GM19025 (cell line): ENCODE results near the gene DZIP1.

Experiments
- ATAC-seq: cut with Tn5 transposase; IDR thresholded peaks from one replicate; pipeline ENCODE4 v1.9.1; 2021; ENCODE audit warnings: mild to moderate bottlenecking, low read depth, moderate library complexity; ENCODE audit not compliant: unreplicated experiment

DZIP1 gene

DNA sequence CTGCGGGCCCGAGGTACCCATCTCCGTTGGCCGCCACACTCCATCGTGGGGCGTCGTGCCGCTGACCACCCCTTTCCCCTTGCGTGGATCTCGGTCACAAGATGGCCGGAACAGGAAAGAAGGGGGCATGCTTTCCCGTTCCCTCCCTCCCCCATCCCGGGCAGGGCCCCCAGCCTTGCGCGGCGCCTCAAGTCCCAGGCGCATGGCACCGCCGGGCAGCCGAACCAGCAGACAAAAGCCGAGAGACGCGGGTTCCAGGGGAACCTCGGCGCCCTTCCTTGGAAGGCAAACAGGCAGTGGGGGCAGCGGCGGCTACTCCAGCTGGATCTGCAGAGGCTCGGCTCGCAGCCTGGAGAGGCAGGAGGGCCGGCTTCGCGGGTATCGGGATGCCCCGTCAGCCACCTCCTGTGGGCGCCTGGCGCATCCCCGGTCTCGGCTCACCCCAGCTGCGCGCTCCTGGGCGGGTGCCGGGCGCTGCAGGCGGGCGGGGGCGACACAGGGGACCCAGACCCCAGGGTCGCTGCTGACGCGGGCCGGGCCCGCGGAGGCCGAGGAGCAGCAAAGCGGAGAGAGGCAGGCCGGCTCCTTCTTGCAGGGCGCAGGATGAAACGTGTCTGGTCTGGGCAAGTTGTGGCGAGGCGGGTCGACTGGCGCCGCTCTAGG, 439 bp downstream of the DZIP1 start:
- peak; percentile 27 for ATAC-seq

DNA sequence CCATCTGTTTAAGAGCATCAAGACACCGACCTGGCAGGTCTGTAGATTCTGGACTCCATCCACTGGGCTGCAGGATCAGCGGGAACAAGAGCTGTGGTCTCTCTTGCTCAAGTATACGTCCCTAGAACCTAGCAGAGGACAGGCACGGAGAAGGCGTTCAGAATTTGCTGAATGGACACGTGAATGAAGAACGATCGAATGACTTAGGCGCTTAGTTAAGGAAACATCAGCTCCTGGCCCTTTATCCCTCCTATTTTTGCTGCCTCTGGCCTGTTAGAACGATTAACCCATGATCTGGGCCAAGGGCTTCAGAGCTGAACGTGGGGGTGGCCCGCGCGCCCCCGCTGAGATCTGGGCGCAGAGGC, 953 bp downstream of the DZIP1 start:
- ATAC-seq = no peak

DNA sequence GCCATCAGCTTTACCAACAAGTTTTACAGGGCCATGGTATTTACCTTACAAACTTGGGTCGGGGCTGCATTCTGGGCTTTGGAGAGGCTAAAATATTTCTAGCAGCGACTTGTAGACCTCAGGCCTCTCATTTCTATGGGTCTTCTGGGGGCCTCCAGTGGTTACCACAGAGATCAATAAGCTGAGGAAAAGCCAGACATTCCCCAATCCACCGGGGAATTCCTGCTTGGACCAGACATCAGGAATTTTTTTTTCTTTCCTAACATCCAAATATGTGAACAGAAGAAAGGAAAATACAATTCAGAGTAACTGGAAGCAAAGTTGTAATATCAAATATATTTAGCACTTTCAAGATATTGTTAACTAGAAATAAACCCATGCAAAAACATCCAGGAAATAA, 1.5 kb downstream of the DZIP1 start:
- ATAC-seq = no peak

DNA sequence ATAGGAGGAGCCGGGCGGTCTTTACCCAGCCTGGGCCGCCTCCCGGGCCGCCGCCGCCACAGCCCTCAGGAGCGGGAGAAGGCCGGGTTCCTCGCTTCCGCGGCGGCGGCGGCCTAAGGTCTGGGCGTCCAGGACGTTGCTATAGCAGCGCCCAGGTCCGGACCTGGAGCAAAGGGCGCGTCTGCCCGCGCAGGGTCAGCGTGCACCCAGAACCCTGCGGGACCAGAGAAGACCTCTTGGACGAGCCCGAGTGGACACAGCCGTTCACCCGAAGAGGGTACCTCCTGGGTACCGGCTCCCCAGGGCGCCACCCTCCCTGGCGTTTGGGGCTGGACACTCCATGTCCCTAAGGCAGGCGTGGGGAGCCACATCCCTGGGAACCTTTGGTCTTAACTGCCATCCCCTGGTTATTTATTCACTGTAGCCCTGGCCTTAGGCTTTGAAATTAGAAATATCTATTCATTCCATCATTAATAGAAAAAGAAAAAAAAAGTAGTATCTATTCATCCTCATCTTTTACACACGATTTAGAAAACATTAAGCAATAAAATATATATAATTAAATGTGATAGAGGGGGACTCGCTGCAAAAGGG, 2.4 kb downstream of the DZIP1 start:
- no peak for ATAC-seq

DNA sequence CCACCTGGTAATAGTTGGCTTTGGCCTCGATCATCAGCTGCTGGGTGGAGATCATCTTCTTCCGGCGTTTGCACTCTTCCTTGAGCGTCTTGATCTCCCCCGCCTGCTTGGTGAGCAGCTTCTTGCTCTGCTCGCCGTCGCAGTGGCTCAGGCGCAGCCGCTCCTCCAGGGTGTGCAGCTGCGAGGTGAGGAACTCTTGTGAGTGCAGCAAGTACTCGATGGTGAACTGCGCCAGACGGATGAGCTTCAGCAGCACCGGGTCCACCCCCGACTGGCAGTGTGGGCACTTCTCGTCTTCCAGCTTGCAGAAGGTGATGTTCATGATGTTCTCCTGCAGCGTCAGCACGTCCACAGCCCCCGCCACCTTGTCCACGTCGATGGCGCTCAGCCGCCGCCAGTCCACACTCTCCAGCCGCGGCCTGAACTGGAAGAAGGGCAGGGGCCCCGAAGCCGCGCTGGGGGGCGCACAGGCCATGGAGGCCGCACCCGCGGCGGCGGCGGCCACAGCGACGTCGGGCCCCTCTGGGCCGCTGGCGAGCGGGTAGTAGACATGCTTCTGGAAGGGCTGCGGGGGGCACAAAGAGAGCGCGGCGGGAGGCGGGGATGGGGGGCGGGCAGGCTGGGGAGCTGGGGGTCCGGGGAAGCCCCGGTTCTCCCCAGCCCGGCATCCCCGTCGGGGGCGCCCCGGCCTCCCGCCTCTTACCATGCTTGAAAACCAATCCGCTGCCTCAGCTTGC, 3.0 kb downstream of the DZIP1 start:
- no peak for ATAC-seq

DNA sequence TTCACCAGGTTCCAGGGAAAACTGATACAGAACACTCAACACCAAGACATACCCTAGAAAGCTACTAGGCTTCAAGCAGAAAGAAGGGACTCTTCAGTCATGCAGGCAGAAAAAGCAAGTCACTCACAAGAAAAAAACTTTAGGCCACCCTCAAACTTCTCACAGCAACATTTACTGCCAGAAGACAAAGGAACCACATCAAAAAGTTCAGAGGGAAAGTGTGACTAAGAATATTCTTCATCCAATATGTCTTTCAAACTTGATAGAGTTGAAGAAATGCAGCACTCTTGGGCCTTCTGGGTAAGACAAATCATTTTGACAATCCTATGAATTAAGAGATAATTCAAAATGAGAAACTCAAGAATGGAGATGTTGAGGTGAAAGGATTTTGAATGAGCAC, 7.7 kb downstream of the DZIP1 start:
- ATAC-seq = no peak

DNA sequence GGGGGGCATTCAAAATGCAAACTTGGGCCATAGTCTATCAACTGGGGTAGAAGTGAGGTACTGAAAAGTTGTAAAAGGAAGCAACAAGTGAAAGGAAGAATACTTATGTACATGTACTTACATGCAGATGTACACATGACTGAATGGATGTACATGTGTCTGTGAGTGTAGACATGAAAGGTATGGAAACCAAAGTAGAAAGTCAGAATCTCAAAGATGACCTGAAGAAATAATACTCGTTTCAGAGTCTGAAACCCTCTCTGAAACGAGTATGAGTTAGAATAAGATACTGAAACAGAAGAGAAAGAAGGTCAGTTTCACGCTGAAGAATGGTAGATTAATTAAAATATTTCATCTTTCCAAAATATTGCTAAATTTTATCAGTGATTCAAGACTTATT, 13.9 kb downstream of the DZIP1 start:
- no peak for ATAC-seq

DNA sequence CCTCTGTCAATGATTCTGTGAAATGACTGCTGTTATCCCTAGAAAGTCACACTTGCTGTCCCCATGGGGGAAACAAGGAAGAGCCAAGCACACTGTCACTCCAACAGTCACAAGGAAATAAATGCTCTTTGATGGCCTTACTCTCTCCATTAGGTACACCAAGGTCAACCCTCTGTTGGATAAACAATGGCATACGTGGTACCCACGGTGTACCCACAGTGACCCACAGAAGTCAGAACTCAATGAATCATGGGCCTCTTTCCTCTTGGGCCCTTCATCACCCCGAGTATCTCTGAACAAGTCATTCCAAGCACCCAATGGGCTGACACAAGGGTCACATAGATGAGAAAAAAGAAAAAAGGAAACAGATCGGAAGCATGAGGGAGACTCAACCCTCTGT, 15.4 kb downstream of the DZIP1 start:
- no peak for ATAC-seq

DNA sequence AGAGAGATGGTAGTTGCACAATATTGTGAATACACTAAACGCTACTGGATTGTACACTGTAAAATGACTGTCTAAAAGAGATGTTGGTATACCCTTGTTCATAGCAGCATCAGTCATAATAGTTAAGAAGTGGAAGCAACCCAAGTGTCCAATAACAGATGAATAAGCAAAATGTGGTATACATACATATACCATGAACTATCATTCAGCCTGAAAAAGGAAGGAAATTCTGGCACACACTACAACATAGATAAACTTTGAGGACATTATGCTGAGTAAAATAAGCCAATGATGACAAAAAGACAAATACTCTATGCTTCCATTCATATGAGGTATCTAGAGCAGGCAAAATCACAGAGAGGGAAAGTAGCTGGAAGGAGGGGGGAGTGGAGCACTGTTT, 16.0 kb downstream of the DZIP1 start:
- ATAC-seq = no peak

DNA sequence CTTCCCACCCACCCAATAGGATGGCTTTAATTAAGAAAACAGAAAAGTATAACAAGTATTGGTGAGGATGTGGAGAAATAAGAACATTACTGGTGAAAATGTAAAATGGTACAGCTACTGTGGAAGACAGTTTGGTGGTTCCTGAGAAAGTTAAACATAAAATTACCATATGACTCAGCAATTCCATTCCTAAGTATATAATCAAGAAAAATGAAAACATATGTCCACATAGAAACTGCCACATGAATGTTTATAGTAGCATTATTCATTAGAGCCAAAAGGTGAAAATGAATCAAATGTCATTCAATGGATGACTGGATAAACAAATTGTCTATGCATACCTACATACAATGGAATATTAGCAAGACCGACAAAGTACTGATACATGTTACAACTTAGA, 16.9 kb downstream of the DZIP1 start:
- no peak for ATAC-seq

DNA sequence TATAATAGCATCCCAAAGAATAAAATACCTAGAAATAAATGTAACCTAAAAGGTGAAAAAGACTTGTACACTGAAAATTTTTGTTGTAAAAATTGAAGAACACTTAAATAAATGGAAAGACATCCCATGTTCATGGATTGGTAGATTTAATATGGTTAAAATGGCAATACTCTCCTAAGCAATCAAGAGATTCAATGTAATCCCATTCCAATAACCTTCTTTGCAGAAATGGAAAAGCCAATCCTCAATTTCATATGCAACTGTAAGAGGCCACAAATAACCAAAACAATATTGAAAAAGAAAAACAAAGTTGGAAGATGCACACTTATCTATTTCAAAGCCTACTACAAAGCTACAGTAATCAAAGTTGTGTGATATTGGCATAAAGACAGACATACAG, 17.7 kb downstream of the DZIP1 start:
- ATAC-seq = no peak

DNA sequence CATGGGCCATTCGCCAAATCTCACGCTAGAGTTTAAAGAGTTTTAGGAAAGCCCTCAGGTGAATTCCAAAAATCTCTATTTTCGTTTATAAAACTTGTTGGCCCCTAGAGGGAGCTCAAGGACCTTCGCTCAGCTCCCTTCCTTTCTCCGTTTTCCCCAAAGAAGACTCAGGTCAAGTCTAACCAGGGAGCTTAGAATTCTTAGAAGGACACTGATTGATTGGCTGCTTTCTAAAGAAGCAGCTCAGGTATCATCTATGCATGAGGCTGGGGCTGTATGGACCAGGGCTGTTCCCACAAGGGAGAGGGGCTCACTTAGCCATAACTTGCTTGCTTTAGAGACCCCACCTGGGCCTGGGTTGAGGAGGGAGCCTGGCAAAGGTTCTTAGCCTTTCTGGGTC, 20.5 kb downstream of the DZIP1 start:
- ATAC-seq = no peak

DNA sequence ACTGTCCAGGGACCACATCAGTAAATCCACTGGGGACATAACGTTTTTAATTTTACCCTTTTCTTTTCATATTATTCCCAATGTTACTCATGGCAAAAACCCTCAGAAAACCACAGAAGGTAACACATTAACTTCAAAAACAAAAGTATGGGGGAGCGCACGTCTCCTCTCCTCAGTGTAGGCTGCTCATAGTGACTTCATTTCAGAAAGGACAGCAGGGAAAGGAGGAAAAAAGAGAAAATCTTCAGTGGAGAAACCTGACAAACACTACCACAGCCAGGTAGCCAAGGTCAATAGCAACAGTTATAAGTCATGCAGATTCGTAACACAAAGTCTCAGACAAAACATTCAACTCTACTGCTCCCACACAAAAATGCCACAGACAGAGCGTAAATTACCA, 21.4 kb downstream of the DZIP1 start:
- ATAC-seq = no peak

DNA sequence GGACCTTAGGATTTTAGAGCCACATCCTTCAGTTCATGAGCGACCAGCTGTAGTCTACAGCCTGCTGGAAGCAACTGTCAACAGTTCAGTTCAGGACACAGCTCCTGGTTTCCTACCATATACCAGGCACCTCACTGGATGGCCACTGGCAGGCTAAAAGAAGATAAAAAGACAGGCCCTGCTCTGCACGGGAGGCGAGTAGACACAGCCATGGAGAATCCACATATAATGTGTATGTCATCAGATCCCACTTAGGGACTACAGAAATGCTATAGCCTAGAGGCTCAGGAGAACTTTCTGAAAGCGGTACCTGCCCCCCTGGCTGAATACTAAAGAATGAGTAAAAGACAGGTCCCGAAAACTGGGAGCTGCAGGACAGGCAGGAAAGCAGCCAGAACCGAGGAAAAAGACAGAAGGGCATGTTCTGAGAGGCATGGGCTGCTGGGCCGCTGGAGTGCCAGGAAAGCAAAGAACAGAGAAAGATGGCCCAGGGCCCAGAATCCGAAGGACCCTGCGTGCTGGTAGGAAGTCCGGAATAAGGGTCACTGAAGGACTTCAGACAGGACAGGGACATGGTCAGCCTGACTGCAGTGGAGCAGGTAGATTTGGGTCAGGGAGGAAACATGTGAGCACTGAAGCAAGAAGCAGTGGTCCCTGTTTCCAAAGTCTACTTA, 23.5 kb downstream of the DZIP1 start:
- ATAC-seq = no peak

DNA sequence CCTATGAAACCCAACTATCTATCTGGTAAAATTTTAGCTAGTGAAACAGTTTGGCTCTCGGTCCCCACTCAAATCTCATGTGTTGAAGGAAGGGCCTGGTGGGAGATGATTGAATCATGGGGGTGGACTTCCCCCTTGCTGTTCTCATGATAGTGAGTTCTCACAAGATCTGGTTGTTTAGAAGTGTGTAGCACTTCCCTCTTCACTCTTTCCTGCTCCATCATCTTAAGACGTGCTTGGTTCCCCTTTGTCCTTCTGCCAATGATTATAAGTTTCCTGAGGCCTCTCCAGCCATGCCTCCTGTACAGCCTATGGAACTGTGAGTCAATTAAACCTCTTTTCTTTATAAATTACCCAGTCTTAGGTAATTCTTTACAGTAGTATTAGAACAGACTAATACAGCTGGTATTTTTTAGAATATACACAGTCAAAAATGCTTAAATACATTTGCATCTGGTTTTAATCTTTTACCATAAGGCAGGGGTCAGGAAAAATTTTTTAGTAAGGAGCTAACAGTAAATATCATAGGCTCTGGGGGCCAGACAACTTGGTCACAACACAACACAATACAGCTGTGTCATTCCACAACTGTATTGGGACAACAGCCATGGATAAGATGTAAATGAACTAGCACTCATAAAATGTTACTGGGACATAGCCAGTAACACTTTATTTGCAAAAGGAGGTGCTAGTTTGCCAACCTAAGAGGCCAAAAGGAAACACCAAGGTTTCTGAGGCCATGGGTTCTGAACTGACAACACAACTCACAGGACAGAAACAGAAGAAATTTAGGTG, 24.3 kb downstream of the DZIP1 start:
- no peak for ATAC-seq

DNA sequence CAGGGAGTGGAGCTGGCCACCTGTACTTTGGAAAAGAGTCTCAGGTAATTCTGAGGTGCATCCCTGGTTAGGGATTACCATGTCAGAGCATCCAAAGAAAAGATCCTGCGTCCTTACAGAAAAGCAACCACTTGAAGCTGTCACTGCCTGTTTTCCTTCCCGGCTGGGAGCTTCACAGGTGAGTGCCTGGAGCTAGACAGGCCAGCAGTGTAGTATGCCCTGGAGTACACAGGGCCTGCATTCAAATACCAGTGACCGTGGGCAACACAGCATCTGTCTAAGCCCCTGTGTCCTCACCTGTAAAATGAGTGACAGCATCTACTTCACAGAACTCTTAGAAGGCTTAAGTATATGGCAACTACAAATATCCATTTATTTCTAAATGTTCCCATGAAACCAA, 29.0 kb downstream of the DZIP1 start:
- no peak for ATAC-seq

DNA sequence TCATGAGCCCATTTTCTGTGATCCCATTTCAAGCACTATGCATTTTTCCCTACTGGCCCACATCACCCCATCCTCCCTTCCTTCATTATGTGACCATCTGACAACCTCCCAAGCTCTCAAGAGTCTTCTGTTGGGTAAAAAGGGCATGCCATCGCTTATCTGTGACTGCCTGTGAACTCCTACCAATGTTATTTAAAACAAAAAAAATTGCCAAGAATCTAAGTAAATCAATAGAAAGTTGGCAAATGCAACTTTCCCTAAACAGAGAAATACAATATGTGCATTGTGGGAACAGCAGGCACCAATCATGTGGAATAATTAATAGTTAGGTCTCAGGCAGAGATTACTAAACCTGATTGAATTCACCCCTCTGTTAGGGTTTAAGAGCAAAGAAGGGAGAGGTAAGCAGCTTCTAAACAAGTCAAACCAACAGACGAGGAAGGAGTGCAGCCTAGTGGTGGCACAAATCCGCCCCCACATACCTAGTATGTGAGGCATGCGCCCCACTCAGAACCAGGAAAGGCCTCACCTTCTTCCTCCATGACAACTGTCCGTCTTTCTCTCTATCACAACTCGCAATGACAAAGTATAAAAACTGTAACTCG, 29.8 kb downstream of the DZIP1 start:
- no peak for ATAC-seq

DNA sequence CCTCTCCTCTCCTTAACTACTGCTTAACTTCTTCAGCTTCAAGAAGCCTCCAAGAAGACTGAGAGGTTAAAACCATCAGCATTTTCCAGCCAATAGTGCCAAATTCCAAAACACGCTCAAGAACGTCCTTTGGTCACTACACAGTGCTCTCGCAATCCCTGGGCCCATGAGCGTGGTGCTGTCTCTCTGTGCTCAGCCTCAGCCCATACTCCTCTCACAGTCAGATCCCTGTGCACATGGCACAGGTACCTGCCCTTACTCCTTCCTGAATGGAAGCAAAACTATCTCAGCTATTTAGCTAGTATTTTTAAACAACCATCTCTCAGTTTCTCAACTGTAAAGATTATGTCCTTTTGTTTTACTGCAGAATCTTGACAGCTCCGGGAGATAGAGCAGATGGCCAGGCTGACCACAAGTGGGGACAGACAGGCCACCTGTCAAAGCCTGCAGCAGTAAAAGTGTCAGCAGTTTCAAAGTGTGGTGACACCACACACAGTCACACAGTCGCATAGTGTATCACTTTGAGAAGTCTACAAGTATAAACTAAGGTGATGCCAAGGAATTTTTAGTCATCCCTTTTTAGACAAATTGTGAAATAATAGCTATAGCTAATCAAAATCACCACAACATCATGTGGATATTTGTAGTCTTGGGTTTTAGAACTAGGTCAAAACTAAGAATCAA, 35.7 kb downstream of the DZIP1 start:
- ATAC-seq = peak; percentile 56

DNA sequence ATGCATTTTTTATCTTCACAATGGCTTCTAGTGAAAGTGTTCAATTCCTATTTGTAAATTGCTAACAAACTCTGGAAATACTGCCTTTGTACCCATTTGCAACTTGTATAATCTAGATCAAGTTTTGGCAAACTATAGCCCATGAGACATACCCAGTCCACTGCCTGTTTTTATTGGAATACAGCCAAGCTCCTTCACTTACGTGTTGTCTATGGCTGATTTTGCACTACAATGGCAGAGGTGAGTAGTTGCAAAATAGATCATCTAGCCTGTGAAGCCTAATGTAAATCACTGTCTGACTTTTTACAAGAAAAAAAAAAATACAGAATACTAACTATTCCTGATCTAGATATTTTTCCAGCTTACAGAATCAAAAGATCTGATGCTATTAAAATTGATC, 37.1 kb downstream of the DZIP1 start:
- ATAC-seq = no peak
